Limb (tissue), 2 donors: ENCODE data around the gene CDH10.

ENCODE experiments used
- DNase-seq, 2 donors: peaks; one replicate each; pipeline ENCODE4 v3.0.0-alpha.2; 2016; ENCODE audit errors: extremely low spot score in 2 of 2

Gene CDH10

DNA sequence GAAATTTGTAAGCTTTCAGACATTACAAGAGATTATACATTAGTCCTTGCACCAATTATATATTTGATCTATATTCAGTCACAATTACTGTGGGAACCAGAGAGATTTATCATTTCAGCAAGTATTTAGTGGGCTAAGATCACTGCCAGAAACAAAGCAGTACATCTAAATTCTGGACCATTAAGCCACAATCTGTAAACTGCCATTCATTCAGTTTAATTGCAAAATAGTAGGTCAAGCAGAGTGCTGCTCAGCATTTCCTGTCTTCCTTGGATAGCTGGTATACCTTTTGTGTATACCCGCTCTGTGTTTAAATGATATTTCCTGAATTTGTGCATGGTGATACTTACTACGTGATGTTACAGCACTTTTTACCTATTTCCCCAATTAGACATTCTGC is 42.6 kb downstream of the CDH10 start:
- DNase-seq, result no peak

DNA sequence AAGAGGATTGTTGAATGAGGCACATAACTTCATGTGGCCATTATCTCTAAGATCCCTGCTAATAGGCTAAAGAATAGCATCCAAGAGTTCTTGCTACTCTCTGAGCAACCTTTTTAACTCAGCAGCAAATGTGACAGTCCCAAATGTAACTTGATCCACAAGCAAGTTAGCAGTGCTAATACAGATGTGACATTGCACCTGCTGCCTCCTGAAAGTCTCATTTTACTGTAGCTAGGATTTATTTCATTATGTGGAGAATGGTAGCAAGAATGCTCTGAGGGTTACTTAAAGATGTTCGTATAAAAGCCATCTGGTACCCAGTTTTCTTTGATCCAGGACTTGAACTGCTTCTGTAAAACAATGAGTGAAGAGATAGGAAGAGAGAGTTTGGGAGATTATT is 45.8 kb downstream of the CDH10 start:
- DNase-seq, result no peak

DNA sequence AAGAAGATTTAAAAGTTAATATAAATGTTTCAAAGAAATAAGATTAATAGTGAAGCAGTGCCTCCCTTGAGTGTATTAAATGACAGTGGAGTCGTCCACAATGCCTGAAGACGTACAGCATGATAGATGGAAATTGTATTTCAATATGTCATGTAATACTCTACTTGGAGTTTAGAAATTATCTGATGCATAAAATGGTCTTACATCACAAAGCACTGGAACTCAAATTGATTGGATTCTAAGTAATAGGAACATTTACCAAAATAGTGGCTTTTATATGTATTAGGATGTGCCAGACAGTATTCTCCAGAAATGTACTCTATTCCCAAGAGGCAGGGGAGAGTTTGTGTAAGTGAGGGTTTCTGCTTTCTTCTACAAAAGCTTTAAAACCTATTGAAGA is 49.4 kb downstream of the CDH10 start:
- DNase-seq, result peak in 1 of 2 donors; percentile 9

DNA sequence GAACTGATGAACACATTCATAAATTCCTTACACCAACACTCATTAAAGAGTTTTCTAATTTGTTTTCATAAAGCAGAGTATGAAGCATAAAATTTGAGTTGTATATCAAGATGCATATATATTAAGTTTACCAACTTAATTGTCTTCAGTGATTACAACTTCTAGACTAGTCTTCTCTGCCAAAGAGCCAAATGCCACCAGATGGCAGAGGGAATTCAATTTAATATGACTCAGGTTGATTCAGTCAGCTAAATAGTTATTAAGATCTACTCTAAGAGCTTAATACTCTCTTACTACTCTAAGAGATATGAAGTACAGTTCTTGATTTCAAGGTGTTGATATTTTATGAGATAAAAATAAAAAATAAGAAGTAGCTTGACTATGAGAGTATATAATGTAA is 53.4 kb downstream of the CDH10 start:
- no peak for DNase-seq

DNA sequence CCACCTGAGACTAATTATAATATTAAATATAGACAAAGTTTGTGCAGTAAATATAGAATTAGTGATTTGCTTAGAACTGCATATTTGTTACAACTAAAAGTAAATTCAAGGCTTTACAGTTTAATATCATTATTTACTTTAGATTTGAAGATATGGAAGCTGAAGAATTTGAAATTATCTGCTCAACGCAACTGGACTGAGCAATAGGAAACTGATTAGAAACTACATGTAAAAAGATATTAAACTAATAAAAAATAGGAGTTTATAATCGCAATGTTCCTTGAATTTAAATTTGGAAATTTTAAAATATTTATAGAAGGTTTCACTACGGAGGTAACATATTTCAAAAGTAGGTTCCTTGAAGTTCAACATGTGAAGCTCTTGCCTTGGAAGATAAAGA is 55.2 kb downstream of the CDH10 start:
- DNase-seq, result no peak

DNA sequence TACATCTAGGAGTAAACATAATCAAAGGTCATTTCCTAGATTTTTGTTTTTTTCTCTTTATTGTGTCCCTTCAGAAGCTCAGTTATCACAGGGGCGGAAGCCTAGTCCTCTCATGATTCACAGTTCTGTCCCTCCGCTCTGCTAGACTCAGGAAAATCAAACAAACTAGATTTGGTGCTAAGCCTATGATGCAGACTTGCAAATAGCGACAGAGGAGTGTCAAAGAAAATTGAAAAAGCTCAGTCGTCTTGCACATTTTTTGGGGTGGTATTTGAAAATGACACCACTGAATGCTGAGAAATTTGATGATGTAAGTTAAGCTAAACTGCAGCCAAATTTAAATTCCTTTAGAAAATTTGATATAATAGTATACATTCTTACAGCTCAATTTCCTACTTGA is 59.0 kb downstream of the CDH10 start:
- no peak for DNase-seq

DNA sequence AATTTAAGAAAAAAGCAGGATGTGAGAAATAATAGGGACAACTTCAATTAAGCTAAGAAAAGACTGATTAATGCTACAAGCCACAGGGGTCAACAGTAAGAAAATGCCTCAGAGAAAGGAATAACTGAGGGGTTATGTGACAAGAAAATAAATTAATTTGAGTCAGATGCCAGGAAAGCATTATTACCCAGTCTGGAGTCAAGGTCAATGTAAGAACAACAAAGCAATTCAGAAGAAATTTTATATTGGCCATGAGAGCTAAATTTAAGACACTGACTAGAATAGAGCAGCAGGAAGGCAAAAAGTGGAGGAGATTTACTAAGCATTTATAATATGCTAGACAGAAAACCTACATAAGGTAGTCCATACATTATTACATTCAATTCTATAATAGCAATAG is 73.5 kb downstream of the CDH10 start:
- no peak for DNase-seq

DNA sequence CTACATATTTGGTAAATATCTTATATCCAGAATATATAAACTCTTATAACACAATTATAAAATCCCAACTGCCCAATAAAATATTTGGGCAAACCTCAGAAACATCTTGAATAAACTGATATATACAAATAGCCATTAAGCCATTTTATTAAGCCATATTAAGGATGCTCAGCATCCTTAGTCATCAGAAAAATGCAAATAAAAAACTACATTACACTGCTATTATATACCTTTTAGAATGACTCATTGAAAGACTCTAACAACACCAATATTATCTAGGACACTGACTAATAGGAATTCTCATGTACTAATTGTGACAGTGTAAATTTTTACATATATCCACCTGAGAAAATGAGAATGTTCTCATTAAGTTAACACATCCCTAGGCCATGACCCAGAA is 77.8 kb downstream of the CDH10 start:
- DNase-seq, result no peak

DNA sequence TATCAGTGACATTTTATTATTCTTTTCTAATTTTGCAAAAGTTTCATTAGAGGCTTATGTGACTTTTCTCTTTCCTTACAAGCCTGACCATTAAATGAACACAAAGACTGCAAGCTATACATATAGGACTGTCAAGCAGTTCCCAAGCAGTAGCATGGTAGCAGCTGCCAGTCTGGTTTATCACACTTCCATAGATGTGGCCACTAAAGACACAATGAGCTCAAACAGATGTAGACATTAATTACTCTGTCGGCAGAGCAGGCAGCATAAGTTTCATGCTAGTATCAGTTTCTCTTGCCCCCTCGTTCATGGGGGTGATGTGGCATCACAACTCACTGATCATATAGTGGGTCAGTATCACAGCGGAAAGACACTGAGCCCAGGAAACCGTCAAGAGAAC is 89.5 kb downstream of the CDH10 start:
- DNase-seq, result no peak

DNA sequence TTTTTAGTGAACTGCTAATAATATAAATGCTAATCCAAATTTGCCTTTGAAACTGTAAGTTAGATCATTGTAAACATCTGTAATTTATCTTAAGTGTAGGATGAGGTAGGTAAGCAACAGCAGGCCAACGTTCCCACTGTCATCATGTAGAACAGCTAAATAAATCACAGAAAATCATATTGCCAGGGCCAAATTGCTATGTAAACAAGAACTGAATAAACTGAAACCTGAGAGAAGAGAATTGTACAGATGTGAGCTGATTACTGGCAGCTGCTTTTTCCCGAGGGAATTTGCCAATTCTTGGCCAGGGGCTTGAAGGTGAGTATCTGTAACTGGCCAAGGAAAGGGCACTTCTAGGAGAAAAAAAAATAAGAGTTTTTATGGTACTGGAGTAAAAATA is 97.6 kb downstream of the CDH10 start:
- peak in 1 of 2 donors; percentile 32 for DNase-seq

DNA sequence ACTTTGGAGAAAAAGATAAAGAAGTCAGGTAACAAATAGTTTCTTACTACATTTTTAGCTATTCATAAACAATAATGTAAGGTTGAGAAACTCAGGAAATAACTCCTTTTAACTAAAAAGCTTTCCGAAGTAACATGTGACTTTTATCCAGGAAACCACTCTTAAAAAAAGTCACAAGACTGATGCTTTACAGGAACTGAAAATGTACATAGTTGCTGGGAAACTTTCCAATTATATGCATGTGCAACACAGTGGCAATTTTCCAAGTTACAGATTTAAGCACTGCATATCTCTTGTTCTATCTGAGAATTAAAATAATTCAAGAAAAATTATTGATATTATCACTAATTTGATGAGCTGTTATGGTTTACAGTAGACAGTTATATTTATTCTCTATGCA is 105.2 kb downstream of the CDH10 start:
- peak in 1 of 2 donors; percentile 86 for DNase-seq

DNA sequence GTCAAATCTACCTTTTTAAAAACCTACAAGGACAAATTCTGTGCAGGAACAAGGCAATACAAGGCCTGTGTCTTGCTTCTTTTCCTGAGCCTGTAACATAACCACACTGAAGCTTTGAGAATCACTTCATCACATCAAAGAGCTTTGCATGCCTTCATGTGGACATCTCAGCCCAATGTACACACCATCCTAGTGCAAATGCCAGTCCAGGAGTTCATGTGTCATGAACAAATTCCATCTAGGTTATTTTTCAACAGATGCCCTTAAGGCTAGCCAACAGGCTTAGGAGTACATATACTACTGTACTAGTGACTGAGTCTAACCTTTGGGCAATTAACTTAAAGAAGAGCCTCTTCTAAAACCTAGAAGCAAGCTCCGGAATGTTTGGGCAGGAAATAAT is 106.4 kb downstream of the CDH10 start:
- DNase-seq, result no peak

DNA sequence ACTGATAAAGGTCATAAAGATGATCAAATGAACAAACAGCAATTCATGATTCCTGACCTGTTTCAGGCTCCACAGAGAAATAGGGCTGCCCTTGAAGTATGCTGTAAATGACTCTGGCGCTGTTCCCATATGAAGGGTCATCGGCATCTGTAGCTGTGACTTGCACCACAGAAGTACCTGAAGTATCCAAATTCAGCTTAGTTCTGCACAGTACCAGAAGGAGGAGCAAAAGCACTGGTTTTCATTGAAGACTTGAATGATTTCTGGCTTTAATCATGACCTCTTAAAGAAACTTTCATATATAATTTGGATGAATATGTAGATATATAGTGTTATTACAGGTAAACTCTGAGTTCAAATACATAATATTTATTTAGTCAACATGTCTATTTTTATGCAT is 109.1 kb downstream of the CDH10 start:
- no peak for DNase-seq

DNA sequence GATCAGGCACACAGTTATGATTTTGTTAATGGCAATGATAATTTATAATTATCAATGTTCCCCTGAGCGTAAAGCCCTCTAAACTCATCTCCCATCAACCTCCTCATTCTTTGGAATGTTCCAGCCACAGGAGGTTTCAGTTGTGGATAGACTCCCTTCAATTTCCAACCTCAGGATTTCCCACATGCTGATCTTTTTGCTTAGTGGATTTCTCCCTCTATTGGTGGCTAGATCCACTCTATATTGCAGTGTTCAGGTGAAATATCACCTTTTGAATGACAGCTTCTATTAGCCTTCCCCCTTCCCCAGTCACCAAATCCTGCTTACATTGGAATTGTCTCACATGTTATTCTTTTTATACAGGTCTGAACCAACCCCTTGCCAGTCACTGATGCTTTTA is 113.9 kb downstream of the CDH10 start:
- DNase-seq, result no peak

DNA sequence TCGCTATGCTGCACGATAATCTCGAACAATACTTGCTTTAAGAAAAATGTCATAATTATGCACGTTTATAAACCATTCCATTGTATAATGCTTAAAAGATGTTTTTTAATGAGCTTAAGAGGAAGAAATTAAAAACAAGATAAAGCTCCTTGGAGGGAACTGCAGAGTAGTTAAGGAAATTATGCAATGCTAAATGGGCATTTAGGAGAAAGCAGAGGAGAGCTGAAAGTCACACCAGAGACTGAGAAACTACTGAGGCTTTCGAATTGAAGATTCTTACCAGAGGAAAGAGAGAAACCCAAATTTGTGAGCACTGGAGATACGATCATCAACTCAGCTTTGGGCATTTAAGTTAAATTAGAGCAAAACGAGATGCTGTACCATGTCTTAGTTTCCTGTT is 119.4 kb downstream of the CDH10 start:
- no peak for DNase-seq

DNA sequence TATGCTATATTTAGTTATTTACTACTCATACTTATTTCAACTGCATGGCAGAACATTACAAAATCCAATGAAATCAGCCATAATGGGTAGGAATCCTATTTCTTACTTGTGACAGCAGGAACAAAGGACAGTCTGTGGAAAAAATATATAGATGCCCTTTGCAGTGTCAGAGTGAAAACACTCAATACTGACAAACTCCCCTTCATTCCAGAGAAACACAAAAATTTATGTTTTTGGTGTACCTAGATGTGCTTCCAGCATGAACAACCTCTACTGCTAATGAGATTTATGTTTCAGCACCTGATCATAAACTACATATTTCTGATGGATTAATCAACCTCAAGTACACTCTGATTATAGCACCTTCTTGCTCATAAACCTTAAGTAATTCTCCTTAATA is 132.4 kb downstream of the CDH10 start:
- no peak for DNase-seq

DNA sequence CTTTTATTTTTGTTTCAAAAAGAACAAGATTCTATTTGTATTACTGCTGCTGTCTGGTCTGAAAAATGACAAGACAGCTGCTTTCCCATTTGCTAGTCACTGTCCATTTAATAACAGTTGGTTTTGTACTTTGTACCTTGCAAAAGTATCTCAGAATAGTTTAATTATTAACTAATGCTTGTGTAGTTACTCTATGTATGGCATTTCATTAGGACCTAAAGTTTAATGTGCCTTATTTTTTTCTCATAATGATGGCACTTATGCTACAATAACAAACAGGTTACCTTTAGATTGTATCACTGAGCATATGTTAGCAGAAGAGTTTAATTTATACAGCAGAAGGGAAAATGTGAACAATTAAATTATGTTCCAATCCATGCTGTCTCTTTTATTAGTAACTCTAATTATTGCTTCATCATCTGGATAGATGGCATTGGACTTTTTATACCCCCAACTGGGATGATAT is 134.2 kb downstream of the CDH10 start:
- DNase-seq, result no peak

DNA sequence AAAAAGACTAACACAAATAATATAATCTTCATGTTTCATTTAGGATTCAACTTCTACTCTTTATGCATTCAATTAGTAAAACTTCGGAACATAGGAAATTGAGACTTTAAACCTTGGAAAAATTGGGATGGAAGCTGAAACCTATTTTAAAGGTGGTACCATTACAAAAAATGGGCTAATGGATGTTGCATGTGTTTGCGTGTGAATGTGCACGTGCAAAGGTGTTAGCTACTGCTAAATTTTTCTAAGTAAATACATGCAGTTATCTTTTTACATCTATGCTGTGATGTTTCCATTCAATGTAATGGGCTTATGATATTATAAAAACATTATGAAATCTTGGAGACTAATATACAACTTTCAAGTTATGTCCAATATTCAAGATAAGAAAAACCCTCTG is 134.8 kb downstream of the CDH10 start:
- DNase-seq, result no peak

DNA sequence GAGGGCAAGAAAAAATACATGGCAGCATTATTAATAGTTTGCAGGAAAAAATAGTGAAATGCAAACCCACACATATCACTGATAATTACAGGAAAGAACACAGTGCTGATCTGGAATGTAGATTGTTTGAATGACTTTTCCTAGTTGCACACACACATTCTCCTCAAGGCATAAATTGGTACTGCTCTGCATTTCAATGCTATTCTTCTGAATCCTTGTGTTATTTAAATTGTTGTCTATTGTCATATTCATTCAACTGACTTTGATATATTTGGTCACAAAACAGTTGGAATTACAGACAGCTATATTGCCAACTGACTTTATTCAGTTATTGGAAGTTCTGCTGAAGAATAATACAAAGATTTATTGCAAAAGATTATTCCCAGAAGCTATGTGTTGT is 139.5 kb downstream of the CDH10 start:
- DNase-seq, result no peak

DNA sequence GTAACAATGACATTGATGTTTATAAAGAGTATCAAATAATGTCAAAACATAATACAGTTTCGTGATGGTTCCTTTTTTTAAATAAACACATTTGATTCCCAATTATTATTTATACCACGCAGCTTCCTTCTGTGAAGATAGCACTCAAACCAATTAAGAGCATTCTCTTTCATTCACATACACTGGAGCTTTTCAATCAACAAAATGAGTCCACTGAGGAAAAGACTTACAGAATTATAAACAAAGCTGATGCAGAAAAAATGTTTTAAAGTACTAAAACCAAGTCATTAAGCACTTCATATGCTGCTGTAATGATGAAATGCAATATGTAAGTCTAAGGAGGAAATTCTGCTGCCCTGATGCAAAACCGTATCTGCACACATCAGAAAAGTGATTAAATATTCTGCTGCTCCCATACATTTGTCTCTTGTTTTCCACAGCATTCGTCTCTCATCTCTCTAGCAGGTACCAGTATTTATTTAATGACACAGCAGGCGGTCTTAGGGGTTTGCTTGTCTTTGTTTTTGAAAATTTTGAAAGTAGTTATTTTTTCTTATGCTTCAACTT is 147.1 kb downstream of the CDH10 start:
- DNase-seq, result no peak

DNA sequence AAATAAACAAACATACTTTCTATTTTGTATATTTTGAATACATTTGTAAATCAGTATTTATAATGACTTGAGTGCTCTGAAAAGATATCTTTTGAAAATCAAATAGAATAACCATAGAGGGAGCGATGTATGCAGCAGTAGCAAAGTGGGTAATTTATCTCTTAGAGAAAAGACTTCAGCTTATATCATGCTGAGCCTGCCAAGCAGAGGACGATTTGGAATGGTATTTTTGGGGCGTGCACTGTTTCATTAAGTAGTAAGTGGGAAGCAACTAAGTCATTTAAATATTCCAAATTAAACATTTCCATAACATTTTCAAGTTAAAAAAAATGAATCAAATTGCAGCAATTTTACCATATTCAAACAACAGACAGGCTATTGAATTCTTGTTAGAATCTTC is 147.6 kb downstream of the CDH10 start:
- DNase-seq, result no peak

DNA sequence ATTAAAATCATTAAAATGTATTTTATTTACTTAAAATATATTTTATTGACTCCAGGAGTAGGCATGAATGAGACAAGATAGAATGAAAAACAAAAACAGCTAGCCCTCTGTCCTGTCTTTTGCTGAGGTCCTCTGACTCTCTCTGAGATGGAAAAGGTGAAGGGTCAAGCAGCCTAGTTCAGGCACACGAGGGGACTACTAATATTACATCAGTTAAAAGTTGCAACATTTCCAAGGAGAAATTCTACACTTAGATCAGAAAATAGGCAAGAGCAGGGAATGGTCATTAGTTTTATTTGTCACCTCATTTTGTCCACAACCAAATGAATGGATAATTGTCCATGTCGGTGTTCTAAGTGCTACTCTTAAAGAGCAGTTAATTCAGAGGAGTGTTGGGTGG is 148.5 kb downstream of the CDH10 start:
- DNase-seq, result no peak

DNA sequence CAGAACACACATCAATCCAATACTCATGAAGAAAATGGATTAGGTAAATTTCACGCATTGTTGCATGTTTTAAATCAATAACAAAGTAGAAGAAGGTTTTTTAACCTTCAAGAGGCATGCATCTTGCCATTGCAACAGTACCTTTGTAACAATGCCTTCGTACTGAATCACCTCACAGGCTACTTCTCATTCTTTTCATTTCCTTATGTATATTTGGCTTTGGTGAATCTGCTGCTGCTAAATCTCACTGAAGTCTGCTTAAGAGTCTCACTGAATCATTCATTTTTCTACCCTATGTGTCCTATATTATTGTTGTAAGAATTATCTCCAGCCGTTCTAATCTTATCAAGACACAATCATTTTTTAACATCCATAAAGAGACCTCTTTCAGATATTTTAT is 152.5 kb downstream of the CDH10 start:
- DNase-seq, result no peak

DNA sequence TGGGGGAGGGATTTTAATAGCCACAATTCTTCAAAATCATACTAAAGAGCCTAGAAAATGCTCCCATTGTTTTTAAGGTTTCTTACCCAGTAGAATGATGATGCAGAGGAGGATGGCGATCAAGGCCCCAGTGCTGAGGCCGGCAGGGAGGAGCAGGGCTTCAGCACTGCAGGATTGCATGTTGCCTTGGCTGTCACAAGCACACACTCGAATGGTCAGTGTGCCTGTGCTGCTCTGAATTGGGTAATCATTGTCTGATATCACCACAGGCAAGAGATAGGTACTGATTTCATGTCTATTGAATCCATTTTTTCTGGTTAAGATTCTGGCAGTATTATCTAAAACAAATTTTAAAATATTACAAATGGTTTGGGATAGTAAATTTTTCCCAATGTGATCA is 153.3 kb downstream of the CDH10 start:
- DNase-seq, result no peak
